Fibroblast of lung (primary cell): Measurements from ENCODE around the gene TMEM178B. TPM values are rescaled to one million over a fixed set of nuclear protein-coding genes. Genes with fewer than 3 reads are reported as not detected.

Experiments
- DNase-seq, 2 donors: peaks; one replicate each; pipeline versions ENCODE4 v3.0.0 to v3.0.0-alpha.2; 2010; ENCODE audit warnings: low read depth in 2 of 2
- H2AFZ ChIP-seq: 2 replicates; pipeline ENCODE4 v1.5.1; 2012; ENCODE audit warnings: low read length, control low read depth, inconsistent platforms
- H3K27ac ChIP-seq: 2 replicates; pipeline ENCODE4 v1.5.1; 2011; ENCODE audit warnings: low read length, control low read depth; ENCODE audit not compliant: insufficient read depth
- H3K27me3 ChIP-seq: 2 replicates; pipeline ENCODE4 v1.5.1; 2011; ENCODE audit warnings: mild to moderate bottlenecking, low read length; ENCODE audit not compliant: control insufficient read depth, insufficient read depth
- H3K36me3 ChIP-seq: 2 replicates; pipeline ENCODE4 v1.5.1; 2011; ENCODE audit warnings: low read length; ENCODE audit not compliant: control insufficient read depth, insufficient read depth
- H3K4me1 ChIP-seq: 2 replicates; pipeline ENCODE4 v1.5.1; 2011; ENCODE audit warnings: low read length; ENCODE audit not compliant: control insufficient read depth, insufficient read depth; ENCODE audit errors: extremely low read depth
- H3K4me2 ChIP-seq: 2 replicates; pipeline ENCODE4 v1.5.1; 2011; ENCODE audit warnings: low read length, control low read depth; ENCODE audit not compliant: insufficient read depth; ENCODE audit errors: extremely low read depth
- H3K4me3 ChIP-seq, 4 experiments: fragments of 200-600 bp in 1 of 4; sonication (generic) in 1 of 4; replicated peaks in 1 of 4; 2 replicates each; pipeline ENCODE4 v1.5.1; 2011 to 2016; ENCODE audit warnings: low read length in 4 of 4, low read depth in 3 of 4, mild to moderate bottlenecking in 3 of 4, control low read depth in 2 of 4, inconsistent platforms in 1 of 4, mixed read lengths in 1 of 4; ENCODE audit not compliant: insufficient read depth in 1 of 4; ENCODE audit errors: control extremely low read depth in 1 of 4
- H3K79me2 ChIP-seq: 2 replicates; pipeline ENCODE4 v1.5.1; 2012; ENCODE audit warnings: mild to moderate bottlenecking, low read length, inconsistent platforms; ENCODE audit not compliant: control insufficient read depth, insufficient read depth
- H3K9ac ChIP-seq: 2 replicates; pipeline ENCODE4 v1.5.1; 2011; ENCODE audit warnings: mild to moderate bottlenecking, low read length, control low read depth; ENCODE audit not compliant: insufficient read depth
- H3K9me3 ChIP-seq: 2 replicates; pipeline ENCODE4 v1.5.1; 2012; ENCODE audit warnings: low read depth, low read length; ENCODE audit not compliant: control insufficient read depth, insufficient read depth
- H4K20me1 ChIP-seq: 2 replicates; pipeline ENCODE4 v1.5.1; 2011; ENCODE audit warnings: low read length; ENCODE audit not compliant: control insufficient read depth, insufficient read depth; ENCODE audit errors: extremely low read depth
- CTCF ChIP-seq, 2 donors: IDR thresholded peaks in 1 of 2; conservative IDR thresholded peaks in 1 of 2; 1 replicate in 1 of 2; 2 replicates in 1 of 2; pipeline ENCODE4 v1.5.1; 2011 to 2012; ENCODE audit warnings: low read length in 2 of 2, control low read depth in 1 of 2, inconsistent platforms in 1 of 2, low read depth in 1 of 2, mild to moderate bottlenecking in 1 of 2
- EZH2 ChIP-seq: IDR thresholded peaks from 2 replicates; pipeline ENCODE4 v1.5.1; 2012; ENCODE audit warnings: low read length, control low read depth, mild to moderate bottlenecking; ENCODE audit errors: missing control alignments
- polyA plus RNA-seq, 2 donors: library from polyadenylated mRNA; depleted of rRNA in 1 of 2; stranded (reverse) in 1 of 2; unstranded in 1 of 2; fragments of >200 nt; gene quantifications; 2 replicates each; pipeline ENCODE4 v1.2.1, GENCODE V29; 2011 to 2012; ENCODE audit warnings: missing spikeins in 1 of 2
- total RNA-seq: library from RNA; depleted of rRNA; stranded (reverse); fragments of >200 nt; gene quantifications from 2 replicates; pipeline ENCODE4 v1.2.1, GENCODE V29; 2014

Gene TMEM178B
- total and polyA plus RNA-seq, 2 donors (not counting 1 experiment from before 2014, with no cell fraction given), result under 0.01 to 0.14 TPM

GRCh38 chr7:141363748-141364147 lies 289.9 kb downstream of the TMEM178B start:
- TF ChIP-seq EZH2 (no peak), CTCF (conservative IDR thresholded peaks at IDR 0.05 in 1 of 2, IDR thresholded peaks at IDR 0.05 in 1 of 2; ENCODE audit: low read depth in 1 of 2, low read length in 2 of 2) (no peak)
- Histone ChIP-seq H3K27ac (no peak overlapping the region), H3K79me2 (no peaks in the 10 kb centered on the region), H2AFZ (no peak overlapping the region), H3K4me2 (no peak overlapping the region), H4K20me1 (no peaks in the 10 kb centered on the region), H3K4me1 (no peaks in the 10 kb centered on the region), H3K27me3 (no peaks in the 10 kb centered on the region), H3K9ac (no peak overlapping the region), H3K9me3 (no peaks in the 10 kb centered on the region), H3K4me3 (no peak overlapping the region), H3K36me3 (no peaks in the 10 kb centered on the region)
- DNase-seq, result no peak

- Histone ChIP-seq H3K79me2 (no peaks in the 10 kb centered on the region), H3K4me3 (no peak overlapping the region), H3K9ac (no peak overlapping the region), H3K36me3 (no peaks in the 10 kb centered on the region), H2AFZ (no peak overlapping the region), H3K4me2 (no peak overlapping the region), H3K27ac (no peak overlapping the region), H3K9me3 (no peaks in the 10 kb centered on the region), H4K20me1 (no peaks in the 10 kb centered on the region), H3K27me3 (no peaks in the 10 kb centered on the region), H3K4me1 (no peaks in the 10 kb centered on the region)
- DNase-seq, result peak; percentile 17 to 56
- TF ChIP-seq CTCF (conservative IDR thresholded peaks at IDR 0.05 in 1 of 2, IDR thresholded peaks at IDR 0.05 in 1 of 2; ENCODE audit: low read depth in 1 of 2, low read length in 2 of 2) (no peak), EZH2 (no peak)
These were observed 292.3 kb downstream of the TMEM178B start for GRCh38 chr7:141366091-141366621.

DNA sequence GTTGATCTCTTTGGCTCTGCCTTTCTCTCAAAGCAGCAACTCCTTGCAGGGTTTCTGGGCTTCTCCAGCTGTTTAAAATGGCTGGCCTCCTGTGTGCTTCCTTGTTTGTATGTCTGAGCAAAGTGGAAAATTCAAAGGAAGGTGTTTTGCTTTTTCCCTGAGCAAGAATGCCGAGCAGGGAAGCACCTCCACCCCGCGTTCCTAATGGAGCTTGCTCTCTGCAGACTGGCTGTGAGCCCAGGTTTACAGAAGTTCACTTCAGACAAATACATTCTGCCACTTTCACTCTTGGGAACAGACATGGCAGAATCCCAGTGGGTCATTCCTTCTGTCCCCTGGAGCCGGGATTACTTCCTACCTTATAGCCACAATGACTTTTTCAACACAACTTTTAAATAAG lies 295.6 kb downstream of the TMEM178B start:
- H2AFZ ChIP-seq, result no peak overlapping the region

More for the DNA sequence above, 295.6 kb downstream of the TMEM178B start:
- Histone ChIP-seq H4K20me1 (no peaks in the 10 kb centered on the region), H3K4me1 (no peaks in the 10 kb centered on the region), H3K27me3 (no peaks in the 10 kb centered on the region), H3K27ac (no peak overlapping the region), H3K79me2 (no peaks in the 10 kb centered on the region), H3K4me3 (no peak overlapping the region), H3K9me3 (no peaks in the 10 kb centered on the region), H3K9ac (no peak overlapping the region), H3K4me2 (no peak overlapping the region), H3K36me3 (no peaks in the 10 kb centered on the region)
- peak in 1 of 2 donors; percentile 20 for DNase-seq
- TF ChIP-seq EZH2 (no peak), CTCF (conservative IDR thresholded peaks at IDR 0.05 in 1 of 2, IDR thresholded peaks at IDR 0.05 in 1 of 2; ENCODE audit: low read depth in 1 of 2, low read length in 2 of 2) (no peak)
